Esophagus mucosa (tissue), 1 donor: ENCODE data around the gene RBM39. TPM values are rescaled to one million over a fixed set of nuclear protein-coding genes. Genes with fewer than 3 reads are reported as not detected.

Experiments
- ATAC-seq: fragments of 200-7000 bp; cut with Tn5 transposase; one replicate; pipeline ENCODE4 v1.9.1; 2020
- total RNA-seq: library from RNA; stranded (reverse); gene quantifications from one replicate; pipeline ENCODE4 v1.2.4, GENCODE V29; 2023
- donor health status: DM: yes; HTN: yes; CAD: no.

Gene RBM39
- total RNA-seq, 1 donor from 2014 or later = 139 TPM

- no peak for ATAC-seq
These were observed 76.1 kb downstream of the RBM39 start for GRCh38 chr20:35665949-35666288.

GRCh38 chr20:35664466-35665206, 77.4 kb downstream of the RBM39 start, which contains the start of the genes CPNE1 and RBM12:
TSS of gene CPNE1 (minus strand) at chr20:35664900. CDS start at chr20:35632923, 31,977 bp downstream.
TSS of gene RBM12 (minus strand) at chr20:35664900. CDS start at chr20:35655322, 9,578 bp downstream.
- peak; percentile 92 for ATAC-seq

- peak; percentile 57 for ATAC-seq
These were observed 78.3 kb downstream of the RBM39 start for GRCh38 chr20:35663516-35664465.

- ATAC-seq = no peak
These were observed 79.5 kb downstream of the RBM39 start for GRCh38 chr20:35662551-35662950.

- ATAC-seq = no peak
These were observed 80.2 kb downstream of the RBM39 start for GRCh38 chr20:35661908-35662307.

- no peak for ATAC-seq
These were observed 81.0 kb downstream of the RBM39 start for GRCh38 chr20:35661053-35661452.

GRCh38 chr20:35660122-35660937, 81.7 kb downstream of the RBM39 start:
- ATAC-seq = no peak

GRCh38 chr20:35657271-35657670, 84.8 kb downstream of the RBM39 start:
- no peak for ATAC-seq

GRCh38 chr20:35654415-35654814, 87.6 kb downstream of the RBM39 start:
- no peak for ATAC-seq

- ATAC-seq = no peak
These were observed 88.2 kb downstream of the RBM39 start for GRCh38 chr20:35653893-35654292.

Other genes with a start within 250 kb of the RBM39 start
- gene C20orf173, start 212.6 kb downstream of the RBM39 start, total RNA-seq = not detected
- 168 TPM for gene ERGIC3, start 200.2 kb downstream of the RBM39 start, total RNA-seq
- gene SPAG4, start 126.4 kb downstream of the RBM39 start, total RNA-seq = 3.3 TPM
- 130 TPM for gene CPNE1, start 77.4 kb downstream of the RBM39 start, total RNA-seq
- 58.0 TPM for gene RBM12, start 77.4 kb downstream of the RBM39 start, total RNA-seq
- gene NFS1, start 42.9 kb downstream of the RBM39 start, total RNA-seq = 25.1 TPM
- gene ROMO1, start 42.9 kb downstream of the RBM39 start, total RNA-seq = 136 TPM
- gene PHF20, start 29.8 kb upstream of the RBM39 start, total RNA-seq = 17.3 TPM
- 47.9 TPM for gene SCAND1, start 212.2 kb upstream of the RBM39 start, total RNA-seq
- 3.7 TPM for gene CNBD2, start 226.3 kb upstream of the RBM39 start, total RNA-seq